Fibroblast of mammary gland (primary cell): ENCODE measurements around the gene LMAN1.

Experiments used
- DNase-seq: peaks from one replicate; pipeline ENCODE4 v3.0.0-alpha.2; 2010; ENCODE audit warnings: low read depth
- H3K4me3 ChIP-seq: 2 replicates; pipeline ENCODE4 v1.5.1; 2011; ENCODE audit warnings: low read depth, mild to moderate bottlenecking, low read length, moderate library complexity; ENCODE audit not compliant: control insufficient read depth
- TF ChIP-seq, protein P1 (sequence below): conservative IDR thresholded peaks from 2 replicates; pipeline ENCODE4 v1.5.1; 2011; ENCODE audit warnings: low read depth, low read length, inconsistent platforms; ENCODE audit not compliant: control insufficient read depth, insufficient read depth

Gene LMAN1

DNA sequence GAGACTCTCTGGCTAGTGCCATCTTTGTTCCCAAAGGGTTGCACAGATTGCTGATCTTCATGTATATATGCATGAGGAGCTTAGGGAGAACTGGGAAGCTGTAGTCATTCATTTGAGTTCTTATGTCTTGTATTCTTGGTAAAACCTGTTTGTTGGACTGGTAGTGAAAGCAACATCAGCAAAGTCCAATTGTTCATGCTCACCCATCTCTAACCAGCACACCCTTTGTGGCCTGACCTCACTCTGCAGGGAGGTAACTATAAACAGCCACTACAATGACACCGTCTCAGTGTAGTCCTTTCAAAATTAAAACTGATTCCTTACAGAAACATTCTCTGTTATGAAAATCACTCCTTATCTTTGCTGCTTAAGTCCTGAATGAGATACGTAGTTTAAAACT lies 13.9 kb upstream of the LMAN1 start:
- H3K4me3 ChIP-seq = no peak overlapping the region
- TF ChIP-seq, protein P1, sequence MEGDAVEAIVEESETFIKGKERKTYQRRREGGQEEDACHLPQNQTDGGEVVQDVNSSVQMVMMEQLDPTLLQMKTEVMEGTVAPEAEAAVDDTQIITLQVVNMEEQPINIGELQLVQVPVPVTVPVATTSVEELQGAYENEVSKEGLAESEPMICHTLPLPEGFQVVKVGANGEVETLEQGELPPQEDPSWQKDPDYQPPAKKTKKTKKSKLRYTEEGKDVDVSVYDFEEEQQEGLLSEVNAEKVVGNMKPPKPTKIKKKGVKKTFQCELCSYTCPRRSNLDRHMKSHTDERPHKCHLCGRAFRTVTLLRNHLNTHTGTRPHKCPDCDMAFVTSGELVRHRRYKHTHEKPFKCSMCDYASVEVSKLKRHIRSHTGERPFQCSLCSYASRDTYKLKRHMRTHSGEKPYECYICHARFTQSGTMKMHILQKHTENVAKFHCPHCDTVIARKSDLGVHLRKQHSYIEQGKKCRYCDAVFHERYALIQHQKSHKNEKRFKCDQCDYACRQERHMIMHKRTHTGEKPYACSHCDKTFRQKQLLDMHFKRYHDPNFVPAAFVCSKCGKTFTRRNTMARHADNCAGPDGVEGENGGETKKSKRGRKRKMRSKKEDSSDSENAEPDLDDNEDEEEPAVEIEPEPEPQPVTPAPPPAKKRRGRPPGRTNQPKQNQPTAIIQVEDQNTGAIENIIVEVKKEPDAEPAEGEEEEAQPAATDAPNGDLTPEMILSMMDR = no peak
- DNase-seq = no peak

DNA sequence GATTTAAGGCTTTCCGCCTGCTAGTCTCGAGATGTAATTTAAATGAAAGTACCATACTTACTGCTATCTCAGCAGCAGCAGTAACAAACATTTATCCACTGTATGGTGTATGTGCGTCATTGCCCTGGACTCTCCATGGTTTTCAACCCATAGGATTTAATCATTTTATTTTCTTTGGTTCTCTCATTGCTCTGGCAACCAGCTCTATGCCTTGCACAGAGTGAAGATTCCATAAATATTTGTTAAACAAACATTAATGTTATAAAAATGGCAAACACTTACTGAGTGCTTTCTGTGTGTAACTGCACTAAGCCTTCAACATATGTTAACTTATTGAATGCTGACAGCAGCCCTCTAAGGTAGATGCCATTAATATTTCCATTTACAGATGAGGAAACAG lies 1.3 kb upstream of the LMAN1 start:
- TF ChIP-seq, protein P1 = no peak
- no peak overlapping the region for H3K4me3 ChIP-seq
- DNase-seq = no peak

DNA sequence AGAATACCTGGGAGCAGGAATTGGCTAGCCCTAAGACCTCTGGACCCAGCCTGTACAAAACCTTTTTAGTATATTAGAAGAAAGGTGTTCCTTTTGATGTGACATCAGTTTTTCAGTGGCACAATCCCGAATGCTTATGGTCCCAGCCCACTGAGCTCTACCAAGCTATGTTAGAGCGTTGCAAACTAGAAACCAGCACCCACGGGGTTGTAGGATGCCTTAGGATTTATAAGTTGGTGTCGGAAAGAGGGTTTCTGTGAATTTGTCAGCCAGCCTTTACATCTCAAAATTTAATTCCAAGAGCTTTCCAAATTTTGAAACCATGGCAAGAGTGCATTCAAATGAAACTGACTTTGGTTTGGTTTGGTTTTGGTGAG lies 499 bp upstream of the LMAN1 start:
- TF ChIP-seq, protein P1 = no peak
- DNase-seq = no peak
- H3K4me3 ChIP-seq = peak overlapping the region; percentile 53

DNA sequence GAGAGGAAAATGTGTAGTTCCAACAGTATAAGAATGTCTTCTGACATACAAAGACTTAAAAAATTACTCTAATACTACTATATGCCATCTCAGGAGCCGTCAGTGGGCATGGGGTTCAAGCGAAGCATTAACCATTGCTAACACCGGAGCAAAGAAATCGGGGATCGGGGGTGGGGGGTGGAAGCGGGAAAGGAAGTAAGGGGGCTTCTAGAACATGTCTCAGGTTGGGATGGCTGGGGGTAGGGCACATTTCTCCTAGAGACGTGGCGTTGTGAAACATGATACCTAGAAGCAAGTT lies 702 bp downstream of the LMAN1 start:
- TF ChIP-seq, protein P1 = no peak
- DNase-seq = peak; percentile 66
- peak overlapping the region; percentile 69 for H3K4me3 ChIP-seq

DNA sequence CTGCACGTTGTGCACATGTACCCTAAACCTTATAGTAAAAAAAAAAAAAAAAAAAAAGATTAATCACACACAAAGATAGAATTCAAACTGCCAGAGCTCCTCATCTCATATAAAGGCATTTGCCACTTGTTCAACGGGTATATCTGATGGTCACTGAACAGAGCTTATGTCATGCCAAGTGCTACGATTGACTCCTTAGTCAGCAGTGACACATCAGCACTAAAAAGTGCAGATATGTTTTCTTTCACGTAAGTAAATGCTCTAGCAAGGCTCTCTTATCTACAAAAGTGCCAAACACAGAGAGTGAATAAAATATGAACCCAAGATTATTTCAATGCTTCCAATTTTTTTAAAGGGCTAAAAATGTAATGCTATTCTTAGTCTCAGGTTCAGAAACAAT lies 1.1 kb downstream of the LMAN1 start:
- H3K4me3 ChIP-seq = peak overlapping the region; percentile 69
- DNase-seq = peak; percentile 89
- TF ChIP-seq, protein P1 = no peak

DNA sequence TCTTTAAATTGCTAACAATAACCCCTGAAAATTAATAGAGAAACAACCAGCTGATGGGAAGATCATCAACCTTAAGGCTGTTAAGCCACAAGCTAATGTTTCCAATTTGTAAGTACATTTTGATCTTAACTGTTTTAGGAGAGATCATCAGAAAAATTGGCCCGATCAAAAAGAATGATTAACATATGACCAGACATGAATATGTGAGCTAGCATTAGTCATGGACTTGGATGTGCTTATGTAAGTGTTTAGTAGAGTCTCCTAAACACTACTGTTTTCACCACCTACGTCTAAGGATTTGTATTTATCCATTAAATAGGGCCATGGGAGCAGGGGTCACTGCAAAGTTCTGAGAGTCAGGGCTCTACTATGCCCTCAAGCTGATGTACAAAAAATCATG lies 4.3 kb downstream of the LMAN1 start:
- no peak overlapping the region for H3K4me3 ChIP-seq
- TF ChIP-seq, protein P1 = no peak
- DNase-seq = peak; percentile 76

DNA sequence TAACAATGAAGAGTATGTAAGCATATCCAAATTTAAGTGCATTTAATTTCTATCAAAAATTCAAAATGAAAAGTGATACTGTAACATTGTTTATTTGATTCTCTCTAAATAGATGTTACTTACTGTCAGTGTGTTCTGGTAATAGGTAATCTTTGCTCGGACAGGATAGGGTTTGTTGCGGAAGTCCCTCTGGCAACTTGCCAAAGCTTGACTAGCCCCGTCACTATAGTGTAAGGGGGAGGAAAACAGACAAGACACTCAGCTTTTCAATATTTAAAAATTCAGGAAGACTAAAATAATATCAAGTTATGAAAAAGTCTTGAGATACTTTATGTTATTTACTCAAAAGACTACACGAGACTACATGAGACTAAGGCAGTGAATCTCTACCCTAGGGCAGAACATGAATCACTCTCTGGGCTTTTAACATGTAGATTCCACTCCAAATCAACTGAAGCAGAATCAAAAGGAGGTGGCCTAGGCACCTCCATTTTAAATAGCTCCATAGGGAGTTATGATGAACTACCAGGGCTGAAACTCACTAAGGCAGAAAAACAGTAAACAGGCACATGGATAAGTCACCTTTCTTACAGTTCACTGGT lies 5.9 kb downstream of the LMAN1 start:
- H3K4me3 ChIP-seq = no peak overlapping the region
- DNase-seq = no peak
- TF ChIP-seq, protein P1 = no peak
